DMS 273 (cell line): Measurements from ENCODE around the gene ASTN2.
"Not testable (repeated sequence)": the region's sequence is repeated elsewhere in the genome, so short reads cannot be mapped to it uniquely, and the experiment has no call there.

Source experiments
- DNase-seq: peaks from one replicate; lab custom pipeline; 2025; ENCODE audit not compliant: unreplicated experiment; lab: John Stamatoyannopoulos, UW

The ASTN2 gene

DNA sequence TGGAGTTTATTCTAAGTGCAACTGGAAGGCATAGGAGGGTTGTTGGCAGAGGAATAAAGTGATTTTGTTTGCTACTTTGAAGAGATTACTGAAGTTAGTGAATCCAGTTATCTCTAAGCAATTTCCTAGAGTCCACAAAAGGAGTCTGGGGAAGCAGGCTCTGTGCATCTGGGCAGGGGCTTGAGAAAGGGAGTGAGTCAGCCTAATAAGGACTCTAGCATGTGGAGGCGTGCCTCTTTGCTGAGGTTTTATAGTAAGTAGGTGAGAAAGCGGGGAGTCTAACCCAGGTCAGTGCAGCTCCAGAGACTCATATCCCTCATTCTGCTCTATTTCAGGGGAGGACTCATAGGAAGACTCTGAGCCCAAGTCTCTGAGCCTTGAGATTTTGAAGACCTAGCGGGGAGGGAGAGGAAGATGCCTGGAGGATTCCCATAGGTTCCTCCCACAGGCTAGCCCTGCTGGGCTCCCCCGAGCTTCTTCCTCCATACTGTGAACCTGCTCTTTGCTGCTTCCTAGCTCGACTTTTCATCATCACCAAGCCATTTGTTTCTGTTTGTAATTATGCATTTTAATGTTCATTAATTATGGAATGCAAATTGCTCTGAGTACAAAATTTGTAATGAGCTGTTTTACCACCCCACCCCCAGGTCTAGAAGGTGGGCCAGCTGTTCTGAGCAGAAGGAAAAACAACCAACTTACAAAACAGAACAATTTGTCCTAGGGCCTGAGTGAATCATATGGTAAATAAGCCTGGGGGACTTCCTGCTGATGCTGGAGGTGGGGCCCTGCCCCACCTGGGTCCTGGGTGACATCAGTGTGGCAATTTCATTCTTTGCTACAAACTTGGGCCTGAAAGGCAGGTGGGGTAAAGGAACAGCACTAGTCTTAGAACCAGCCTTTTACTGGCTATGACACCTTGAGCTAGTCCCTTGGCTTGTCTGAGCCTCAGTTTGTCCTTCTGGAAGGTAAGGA is 577.6 kb downstream of the ASTN2 start:
- DNase-seq = peak; percentile 72

DNA sequence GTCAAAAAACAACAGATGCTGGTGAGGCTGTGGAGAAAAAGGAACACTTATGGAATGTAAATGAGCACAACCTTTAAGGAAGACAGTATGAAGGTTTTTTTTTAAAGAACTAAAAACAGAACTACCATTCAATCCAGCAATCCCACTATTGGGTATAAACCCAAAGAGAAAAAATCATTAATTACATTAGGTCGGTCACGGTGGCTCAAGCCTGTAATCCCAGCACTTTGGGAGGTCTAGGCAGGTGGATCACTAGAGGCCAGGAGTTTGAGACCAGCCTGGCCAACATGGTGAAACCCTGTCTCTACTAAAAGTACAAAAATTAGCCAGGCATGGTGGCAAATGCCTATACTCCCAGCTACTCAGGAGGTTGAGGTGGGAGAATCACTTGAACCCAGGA is 584.5 kb downstream of the ASTN2 start:
- DNase-seq = not testable (repeated sequence)

DNA sequence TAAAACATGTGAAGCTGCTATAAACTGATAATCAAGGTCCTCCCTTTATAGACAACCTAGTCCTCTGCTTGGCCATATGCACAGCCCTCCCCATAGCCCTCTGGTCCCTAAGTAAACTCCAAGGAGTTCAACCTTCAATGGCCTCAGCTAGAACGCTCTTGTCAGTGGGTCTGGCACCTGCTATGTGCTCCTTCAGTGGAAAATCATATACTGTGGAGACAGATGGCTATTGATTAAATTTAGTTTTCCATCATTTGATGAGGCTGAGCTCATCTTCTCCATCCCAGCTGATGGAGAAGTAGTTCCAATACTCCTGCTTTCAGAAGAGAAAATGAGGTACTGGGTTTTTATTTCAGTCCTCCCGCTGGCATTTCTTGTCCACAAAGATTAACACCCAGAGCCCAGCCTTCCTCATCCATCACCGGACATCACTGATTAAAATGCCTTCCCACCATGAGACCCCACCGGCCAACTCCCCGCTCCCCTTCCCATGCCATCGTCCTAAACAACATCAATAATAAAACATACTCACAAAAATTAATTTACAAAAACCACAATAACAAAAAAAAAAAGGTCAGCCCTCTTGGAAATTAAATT is 593.1 kb downstream of the ASTN2 start:
- no peak for DNase-seq

DNA sequence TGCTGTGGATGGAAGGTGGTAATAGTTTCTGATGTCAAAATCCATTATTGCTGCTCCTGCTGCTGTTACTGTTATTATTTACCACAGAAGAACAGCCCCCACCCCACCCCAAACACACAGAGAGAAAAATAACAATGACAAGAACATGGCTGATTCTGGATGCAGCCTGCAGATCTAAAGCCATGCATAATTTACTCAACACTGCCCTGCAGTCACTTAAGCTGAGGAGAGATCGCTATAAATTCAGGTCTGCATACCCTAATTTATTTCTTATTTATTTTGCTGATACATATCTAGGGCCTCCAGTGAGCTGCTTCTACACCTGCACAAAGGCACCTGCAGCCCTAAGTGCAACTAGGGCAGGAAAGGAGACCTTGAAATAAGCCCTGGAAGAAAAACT is 595.7 kb downstream of the ASTN2 start:
- no peak for DNase-seq

DNA sequence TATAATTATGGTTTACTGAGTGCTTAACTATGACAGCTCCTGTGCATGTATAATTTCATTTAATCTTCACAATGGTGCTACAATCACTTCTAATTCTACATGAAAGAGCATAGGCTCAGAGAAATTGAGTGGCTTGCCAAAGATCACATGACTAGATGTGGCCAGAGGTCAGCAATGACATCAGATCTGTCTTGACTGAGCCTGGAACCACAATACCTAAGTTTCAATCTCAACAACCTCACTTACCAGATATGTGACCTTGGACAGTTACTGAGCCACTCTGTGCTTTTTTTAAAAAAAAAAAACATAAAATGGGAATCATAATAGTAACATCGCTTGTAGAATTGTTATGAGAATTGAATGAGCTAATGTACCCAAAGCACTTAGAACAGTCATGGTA is 597.1 kb downstream of the ASTN2 start:
- no peak for DNase-seq

DNA sequence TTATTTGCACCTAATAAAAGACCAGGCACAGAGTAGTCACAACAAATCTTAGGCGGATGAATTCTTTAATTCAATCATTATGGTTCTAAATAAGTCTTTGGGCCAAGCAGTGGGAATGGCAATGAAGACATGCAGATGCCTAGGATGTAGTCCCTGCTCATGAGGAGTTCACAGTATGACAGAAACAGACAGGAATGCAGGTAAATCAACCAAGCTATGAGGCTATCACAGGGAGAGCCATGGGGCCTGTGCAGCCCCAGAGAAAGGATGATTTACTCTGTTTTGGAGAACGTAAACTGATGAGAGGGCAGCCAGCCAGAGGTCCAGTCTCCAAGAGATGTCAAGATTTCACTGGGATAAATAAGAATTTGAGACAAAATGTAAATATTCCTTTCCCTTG is 598.4 kb downstream of the ASTN2 start:
- DNase-seq = no peak

DNA sequence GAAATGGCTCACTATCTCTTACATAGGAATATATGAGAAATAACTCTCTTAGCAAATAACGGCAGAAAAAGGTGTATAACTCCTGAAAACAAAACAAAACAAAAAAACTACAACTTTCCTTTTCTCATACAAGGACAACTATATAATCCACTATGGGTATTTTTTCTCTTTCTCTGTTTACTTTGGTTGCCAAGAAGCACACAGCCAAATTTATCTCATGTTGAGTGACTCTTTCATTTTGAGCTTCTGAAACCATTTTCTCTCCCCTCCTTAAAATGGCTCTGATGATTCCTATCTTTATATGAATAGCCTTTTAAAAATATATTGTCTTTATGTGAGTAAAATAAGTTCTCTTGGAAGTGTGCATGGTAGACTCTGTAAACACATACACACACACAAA is 599.0 kb downstream of the ASTN2 start:
- no peak for DNase-seq

DNA sequence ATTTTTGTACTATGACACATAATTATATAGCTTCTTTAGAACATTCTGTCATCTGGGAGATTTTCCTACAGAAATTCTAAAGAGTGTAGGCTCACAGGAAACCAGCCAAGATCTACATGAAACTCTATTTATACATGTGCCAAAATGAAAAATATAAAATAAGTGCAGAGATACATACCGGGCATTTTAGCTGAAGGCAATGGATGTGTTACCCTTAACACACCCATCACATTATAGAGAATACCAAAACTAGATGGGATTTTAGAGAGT is 601.9 kb downstream of the ASTN2 start:
- DNase-seq = no peak

DNA sequence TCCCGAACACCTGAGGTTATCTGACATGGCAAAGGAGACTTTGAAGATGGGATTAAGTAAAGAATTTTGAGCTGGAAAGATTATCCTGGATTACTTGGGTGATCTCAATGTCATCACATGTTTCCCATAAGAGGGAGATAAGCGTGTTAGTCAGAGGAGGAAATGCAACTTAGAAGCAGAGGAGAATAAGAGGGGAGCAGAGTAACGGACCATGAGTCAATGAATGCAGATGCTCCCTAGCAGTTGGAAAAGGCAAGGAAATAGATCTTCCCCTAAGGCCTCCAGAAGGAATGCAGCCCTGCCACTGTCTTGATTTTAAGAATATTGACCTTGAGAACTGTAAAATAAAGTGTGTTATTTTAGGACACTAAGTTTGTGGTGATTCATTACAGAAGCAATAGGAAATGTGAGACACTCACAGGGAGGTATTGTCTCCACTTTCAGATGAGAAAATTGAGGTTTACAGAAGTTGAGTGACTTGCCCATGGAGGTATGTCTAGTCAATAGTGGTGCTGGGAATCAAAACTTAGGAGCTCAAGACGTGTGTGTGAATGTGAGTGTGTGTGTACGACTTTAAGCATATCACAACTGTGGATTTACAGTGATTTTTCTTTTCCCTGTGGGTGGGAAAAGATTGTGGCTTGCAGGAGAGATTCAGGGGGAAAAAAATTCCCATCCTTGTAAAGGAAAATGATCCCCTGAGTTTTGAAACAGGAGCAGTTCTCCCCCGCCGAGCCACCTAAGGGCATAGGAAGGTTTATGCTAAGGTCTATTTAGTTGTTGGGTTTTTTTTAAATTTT is 602.4 kb downstream of the ASTN2 start:
- DNase-seq = no peak

DNA sequence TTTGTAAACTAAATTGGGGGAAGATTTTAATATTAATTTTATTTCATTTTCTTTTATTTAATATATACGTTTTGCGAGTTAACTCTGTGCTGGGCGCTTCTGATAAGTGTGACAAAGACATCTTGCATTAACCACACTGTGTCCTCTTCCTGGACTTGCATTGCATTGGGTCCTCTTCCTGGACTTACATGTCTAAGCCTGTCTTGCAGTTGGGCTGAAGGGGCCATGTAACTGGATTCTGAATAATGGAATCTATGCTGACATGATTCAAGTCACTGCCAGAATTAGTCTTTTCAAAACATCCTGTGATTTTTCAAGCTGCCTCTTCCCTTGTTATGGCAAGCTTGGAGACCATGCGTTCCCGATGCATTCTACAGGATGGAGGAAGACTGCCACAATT is 605.2 kb downstream of the ASTN2 start:
- no peak for DNase-seq

DNA sequence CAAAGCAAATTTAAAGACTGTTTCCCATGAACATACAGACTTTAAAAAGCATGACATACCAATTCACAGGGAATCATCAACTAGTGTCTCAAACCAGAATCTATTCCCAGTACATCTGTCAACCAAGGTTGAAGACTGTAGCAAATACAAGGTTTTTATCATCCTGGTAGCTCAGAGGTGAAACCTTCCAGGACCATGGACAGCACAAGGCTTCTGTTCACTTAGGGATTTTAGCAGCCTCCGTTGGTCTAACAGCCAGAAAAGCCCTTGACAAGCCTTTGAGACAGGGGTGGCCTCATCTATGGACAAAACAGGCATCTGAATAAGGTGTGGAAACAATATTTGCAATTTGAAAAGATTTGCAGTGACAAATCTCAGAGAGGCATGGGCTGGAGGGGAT is 608.8 kb downstream of the ASTN2 start:
- DNase-seq = peak; percentile 2

DNA sequence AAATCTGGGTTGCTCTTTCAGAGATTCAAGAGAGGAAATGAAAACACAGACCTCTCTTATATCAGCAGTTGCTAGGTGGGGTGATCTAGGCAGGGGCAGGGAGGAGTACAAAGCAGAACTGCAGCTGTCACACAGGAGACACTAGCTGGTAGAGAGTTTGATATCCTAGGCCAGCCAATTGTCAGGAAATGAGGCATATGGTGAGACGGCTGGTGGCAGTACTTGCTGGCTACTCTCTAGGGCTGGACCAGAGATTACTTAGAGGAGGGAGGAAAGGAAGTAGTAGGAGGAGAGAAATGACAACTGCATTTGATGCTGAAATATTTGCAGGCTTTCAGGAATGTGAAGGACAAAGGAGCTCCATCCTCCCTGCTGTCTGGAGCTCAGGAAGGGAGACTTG is 614.0 kb downstream of the ASTN2 start:
- peak; percentile 84 for DNase-seq

DNA sequence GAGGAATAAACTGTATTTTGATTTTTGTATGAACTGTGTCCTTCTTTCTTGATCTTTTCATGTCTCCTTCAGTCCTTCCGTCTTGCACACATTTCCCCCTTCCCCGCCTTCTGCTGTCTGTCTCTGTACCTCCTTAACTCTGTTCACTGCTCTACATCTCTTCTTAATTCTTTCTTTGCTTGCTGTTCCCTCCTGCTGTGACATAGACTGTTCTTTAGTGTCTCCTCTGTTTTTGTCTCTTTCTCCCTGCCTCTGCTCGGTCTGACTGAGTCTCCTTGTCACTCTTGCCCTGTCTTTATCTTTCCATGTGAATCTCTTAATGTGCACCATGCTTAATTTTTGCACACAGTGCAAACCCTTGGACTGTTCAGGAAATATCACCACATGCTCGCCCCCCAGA is 614.8 kb downstream of the ASTN2 start:
- no peak for DNase-seq

DNA sequence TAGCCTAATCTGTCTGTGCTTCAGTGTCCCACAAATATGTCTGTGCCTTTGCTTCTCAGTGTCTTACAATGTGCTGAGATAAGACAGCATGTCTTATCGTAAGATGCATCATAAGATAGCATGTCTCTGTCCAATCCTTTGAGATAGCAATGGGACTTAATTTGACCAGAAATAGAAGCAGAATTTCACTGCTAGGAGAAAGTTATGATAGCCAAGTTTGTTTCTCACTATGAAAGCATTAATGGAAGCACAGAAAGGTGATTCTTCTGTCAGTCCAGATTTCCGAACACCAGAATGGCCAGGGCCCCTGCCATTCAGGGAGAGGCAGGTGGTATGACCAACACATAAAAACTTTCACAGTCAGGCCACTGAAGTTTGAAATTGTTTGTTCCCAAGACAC is 616.3 kb downstream of the ASTN2 start:
- no peak for DNase-seq

DNA sequence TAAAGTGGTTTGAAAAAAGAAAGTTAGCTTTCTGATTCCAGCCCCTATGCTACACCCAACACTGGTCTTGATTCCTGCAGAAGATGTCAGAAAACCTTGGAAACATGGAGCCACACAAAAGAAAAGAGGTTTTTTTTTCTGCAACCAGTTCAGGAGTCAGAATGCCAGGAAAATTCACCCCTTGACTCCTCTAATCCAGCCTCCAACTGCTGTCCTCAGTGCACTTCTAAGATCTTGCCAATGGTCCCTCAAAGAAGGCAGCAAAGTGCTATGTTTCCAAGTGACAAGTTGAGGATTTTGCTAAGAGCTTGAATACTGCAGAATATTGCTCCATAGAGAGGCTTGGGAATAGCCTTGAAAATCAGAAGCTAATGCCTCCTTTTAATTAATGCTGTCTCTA is 617.6 kb downstream of the ASTN2 start:
- no peak for DNase-seq

DNA sequence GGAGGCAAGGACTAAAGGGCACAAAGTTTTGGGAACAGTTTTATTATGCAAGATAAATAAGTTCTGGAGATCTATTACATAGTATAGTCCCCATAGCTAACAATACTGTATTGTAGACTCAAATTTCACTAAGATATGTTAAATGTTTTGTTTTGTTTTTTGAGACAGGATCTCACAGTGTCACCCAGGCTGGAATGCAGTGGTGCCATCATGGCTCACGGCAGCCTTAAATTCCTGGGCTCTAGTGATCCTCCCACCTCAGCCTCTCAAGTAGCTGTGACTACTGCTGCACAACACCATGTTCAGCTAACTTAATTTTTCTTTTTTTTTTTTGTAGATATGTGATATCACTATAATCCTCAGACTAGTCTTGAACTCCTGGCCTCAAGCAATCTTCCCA is 618.2 kb downstream of the ASTN2 start:
- no peak for DNase-seq

DNA sequence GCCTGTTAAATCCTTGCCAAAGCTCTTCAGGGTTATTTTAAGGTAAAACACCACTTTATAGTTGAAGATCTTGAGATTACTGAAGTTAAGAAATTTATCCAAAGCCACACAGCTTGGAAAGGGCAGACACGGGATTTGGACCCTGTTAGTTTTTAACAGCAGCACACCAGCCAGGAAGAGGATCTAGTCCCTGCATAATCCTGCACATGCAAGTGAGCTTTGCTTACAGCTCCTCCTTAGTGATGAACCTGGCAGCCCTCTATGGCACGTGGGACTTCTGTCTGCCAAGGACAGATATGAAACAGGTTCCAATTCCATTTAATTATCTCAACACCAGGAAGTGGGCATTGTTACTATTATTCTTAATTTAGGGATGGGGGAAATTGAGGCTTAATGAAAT is 619.0 kb downstream of the ASTN2 start:
- peak; percentile 10 for DNase-seq

DNA sequence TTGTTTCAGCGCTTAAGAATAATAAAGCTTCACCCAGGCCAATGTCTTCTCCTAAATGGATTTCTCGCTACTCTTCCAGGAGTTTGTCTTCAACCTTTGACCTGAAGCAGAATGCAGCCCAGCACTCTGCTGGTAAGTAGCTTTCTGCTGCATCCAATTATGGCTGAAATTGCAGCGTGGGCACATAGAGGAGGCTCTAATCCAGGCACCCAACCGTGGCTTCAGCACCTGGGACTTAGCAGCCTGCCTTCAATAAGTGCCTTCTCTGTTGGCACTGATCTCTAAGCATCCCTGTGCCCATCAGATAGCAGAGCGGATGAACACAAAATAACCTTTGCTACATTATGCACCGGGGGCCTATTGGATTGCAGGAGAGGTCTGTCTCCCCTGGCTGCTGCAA is 622.6 kb downstream of the ASTN2 start:
- DNase-seq = peak; percentile 30

DNA sequence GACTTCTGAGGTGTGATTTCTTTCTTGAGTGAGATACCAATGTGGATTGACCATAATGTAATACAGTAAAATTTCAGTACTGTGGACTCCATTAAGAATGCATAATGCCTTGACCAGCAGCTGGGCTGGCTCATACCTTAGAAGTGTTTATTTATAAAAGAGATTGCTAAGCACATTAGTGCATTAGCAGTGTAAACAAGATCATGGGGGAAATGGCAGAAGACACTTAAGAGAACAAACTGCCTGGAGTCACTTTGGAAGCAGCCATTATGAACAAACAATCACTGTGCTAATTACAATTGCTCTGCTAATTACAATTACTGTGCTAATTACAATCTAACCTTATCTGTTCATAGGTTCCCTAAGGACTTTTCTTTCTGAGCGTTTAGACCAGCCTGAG is 623.5 kb downstream of the ASTN2 start:
- no peak for DNase-seq

DNA sequence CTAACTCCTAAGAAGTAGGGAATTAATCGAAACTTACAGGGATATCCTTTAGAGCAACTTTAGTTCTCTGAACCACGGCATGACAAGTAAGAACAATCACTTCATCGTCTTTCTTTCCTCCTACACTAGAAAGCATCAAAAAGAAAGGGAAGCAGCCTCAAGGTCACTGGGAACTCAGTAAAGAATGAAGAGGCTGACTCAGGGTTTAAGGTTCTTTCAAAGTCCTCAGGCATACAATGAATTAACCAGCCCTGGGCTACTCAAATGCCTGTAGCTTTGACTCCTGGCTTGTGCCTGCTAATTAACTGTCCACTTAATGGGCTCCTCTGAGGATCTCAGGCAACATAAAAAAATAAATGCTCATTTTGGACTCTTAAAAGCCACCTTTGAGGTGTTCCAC is 625.8 kb downstream of the ASTN2 start:
- DNase-seq = no peak

DNA sequence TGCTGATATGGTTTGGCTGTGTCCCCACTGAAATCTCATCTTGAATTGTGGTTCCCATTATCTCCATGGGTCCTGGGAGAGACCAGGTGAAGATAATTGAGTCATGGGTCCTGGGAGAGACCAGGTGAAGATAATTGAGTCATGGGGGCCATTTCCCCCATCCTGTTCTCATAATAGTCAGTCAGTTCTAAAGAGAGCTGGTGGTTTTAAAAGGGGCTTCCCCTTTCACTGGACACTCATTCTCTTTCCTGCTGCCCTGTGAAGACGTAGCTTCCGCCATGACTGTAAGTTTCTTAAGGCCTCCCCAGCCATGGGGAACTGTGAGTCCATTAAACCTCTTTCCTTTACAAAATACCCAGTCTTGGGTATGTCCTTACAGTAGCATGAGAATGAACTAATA is 628.1 kb downstream of the ASTN2 start:
- no peak for DNase-seq

DNA sequence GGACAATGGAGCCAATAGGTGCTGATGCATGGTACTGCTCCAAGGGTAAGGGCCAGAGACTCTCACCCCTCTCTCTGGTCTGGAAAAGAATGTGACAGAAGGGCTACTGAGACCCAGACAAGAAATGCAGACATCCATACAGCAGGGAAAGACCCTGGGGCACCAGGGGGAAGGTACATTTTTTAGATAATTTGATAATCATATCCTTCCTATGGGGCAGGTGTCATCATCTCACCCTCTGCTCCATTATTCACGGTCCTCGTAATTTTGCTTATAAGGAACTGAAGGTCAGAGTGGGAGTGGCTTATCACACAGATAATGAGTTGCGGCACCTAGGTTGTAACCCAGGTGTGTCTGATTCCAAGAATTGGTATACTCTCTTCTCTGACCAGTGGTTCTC is 637.7 kb downstream of the ASTN2 start:
- DNase-seq = no peak
